Karpas-422 (cell line): Measurements from ENCODE around the gene THOP1. TPM values are rescaled to one million over a fixed set of nuclear protein-coding genes. Genes with fewer than 3 reads are reported as not detected.
"Not testable (repeated sequence)": the region's sequence is repeated elsewhere in the genome, so short reads cannot be mapped to it uniquely, and the experiment has no call there.

Experiments
- DNase-seq: peaks from one replicate; pipeline ENCODE4 v3.0.0-alpha.2; 2015
- H2AFZ ChIP-seq: fragments of 200-600 bp; sonication (generic); 2 replicates; pipeline ENCODE4 v1.6.1; 2014; ENCODE audit warnings: antibody characterized with exemption, low read length, mixed read lengths
- H3K27ac ChIP-seq: fragments of 200-600 bp; sonication (generic); 2 replicates; pipeline ENCODE4 v1.5.1; 2014; ENCODE audit warnings: mild to moderate bottlenecking, low read length, moderate library complexity
- H3K27me3 ChIP-seq: fragments of 200-600 bp; sonication (generic); 2 replicates; pipeline ENCODE4 v1.6.1; 2014; ENCODE audit warnings: low read length, mixed read lengths
- H3K36me3 ChIP-seq: fragments of 200-600 bp; sonication (generic); 2 replicates; pipeline ENCODE4 v1.6.1; 2014; ENCODE audit warnings: low read length, mixed read lengths; ENCODE audit not compliant: insufficient read depth
- H3K4me1 ChIP-seq: fragments of 200-600 bp; sonication (generic); 2 replicates; pipeline ENCODE4 v1.6.1; 2014; ENCODE audit warnings: mild to moderate bottlenecking, low read length, mixed read lengths
- H3K4me2 ChIP-seq: fragments of 200-600 bp; sonication (generic); 2 replicates; pipeline ENCODE4 v1.6.1; 2014; ENCODE audit warnings: low read length, low read depth, mild to moderate bottlenecking; ENCODE audit not compliant: poor library complexity, severe bottlenecking
- H3K4me3 ChIP-seq: fragments of 200-600 bp; sonication (generic); 2 replicates; pipeline ENCODE4 v1.5.1; 2014; ENCODE audit warnings: mild to moderate bottlenecking, antibody characterized with exemption, low read length, mixed read lengths
- H3K79me2 ChIP-seq: fragments of 200-600 bp; sonication (generic); 2 replicates; pipeline ENCODE4 v1.6.1; 2014; ENCODE audit warnings: mild to moderate bottlenecking, low read length, mixed read lengths
- H3K9ac ChIP-seq: fragments of 200-600 bp; sonication (generic); 2 replicates; pipeline ENCODE4 v1.6.0; 2014; ENCODE audit warnings: low read length
- H3K9me2 ChIP-seq: fragments of 200-600 bp; sonication (generic), shearing (Covaris generic); replicated peaks from 2 replicates; pipeline ENCODE4 v1.6.0; 2014; ENCODE audit warnings: mild to moderate bottlenecking, low read length, moderate library complexity; ENCODE audit not compliant: insufficient read depth
- H3K9me3 ChIP-seq: fragments of 300-700, 200-600 bp; sonication (generic); 2 replicates; pipeline ENCODE4 v1.6.1; 2014; ENCODE audit warnings: low read length, mixed read lengths
- H4K20me1 ChIP-seq: fragments of 200-600 bp; sonication (generic); 2 replicates; pipeline ENCODE4 v1.6.1; 2014; ENCODE audit warnings: mild to moderate bottlenecking, antibody characterized with exemption, low read length, low read depth; ENCODE audit not compliant: insufficient read depth
- total RNA-seq: library from RNA; depleted of rRNA; stranded (reverse); fragments of >200 nt; shearing (Covaris generic); gene quantifications from 2 replicates; pipeline ENCODE4 v1.2.3, GENCODE V29; 2014; ENCODE audit warnings: low replicate concordance

THOP1 gene
- total RNA-seq, 1 experiment from 2014 or later: 57.0 TPM

DNA sequence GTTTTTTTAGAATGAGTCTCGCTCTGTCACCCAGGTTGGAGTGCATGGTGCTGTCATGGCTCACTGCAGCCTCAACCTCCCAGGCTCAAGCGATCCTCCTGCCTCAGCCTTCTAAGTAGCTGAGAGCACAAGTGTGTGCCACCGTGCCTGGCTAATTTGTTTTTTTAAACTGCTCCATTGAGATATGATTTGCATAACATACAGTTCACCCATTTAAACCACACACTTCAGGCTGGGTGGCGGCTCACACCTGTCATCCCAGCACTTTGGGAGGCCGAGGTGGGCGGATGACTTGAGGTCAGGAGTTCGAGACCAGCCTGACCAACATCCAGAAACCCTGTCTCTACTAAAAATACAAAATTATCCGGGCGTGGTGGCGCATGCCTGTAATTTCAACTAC lies 7.4 kb downstream of the THOP1 start:
- not testable (repeated sequence) for H3K4me2 ChIP-seq, H3K9me2 ChIP-seq, H2AFZ ChIP-seq, H3K9me3 ChIP-seq, H3K9ac ChIP-seq, H3K27me3 ChIP-seq, H3K4me3 ChIP-seq
- H3K4me1 ChIP-seq: peaks cover 56% of the 10 kb centered on the region
- H3K36me3 ChIP-seq: peaks cover 51% of the 10 kb centered on the region
- H4K20me1 ChIP-seq: peaks cover 17% of the 10 kb centered on the region; the same call in 1 of the 2 replicates
- H3K79me2 ChIP-seq: peaks cover 56% of the 10 kb centered on the region
- peak overlapping the region; percentile 68 for H3K27ac ChIP-seq
- DNase-seq: peak; percentile 72

DNA sequence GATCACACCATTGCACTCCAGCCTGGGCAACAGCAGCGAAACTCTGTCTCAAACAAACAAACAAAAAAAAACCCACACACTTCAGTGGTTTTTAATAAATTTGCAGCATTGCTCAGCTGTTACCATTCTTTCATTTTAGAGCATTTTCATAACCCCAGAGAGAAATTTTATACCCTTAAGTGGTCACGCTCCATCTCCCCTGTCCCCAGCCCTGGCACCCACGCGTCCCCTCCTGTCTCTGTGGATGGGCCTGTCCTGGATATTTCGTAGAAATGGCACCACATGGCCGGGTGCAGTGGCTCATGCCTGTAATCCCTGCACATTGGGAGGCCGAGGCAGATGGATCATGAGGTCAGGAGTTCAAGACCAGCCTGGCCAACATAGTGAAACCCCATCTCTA lies 7.8 kb downstream of the THOP1 start:
- H2AFZ ChIP-seq: no peak overlapping the region
- H3K4me2 ChIP-seq: no peak overlapping the region
- H3K9me3 ChIP-seq: no peaks in the 10 kb centered on the region
- no peaks in the 10 kb centered on the region for H3K9me2 ChIP-seq
- H3K27ac ChIP-seq: peak overlapping the region; percentile 68
- no peak overlapping the region for H3K4me3 ChIP-seq
- H3K27me3 ChIP-seq: no peaks in the 10 kb centered on the region
- peaks cover 51% of the 10 kb centered on the region for H3K79me2 ChIP-seq
- peaks cover 48% of the 10 kb centered on the region for H3K36me3 ChIP-seq
- H4K20me1 ChIP-seq: peaks cover 13% of the 10 kb centered on the region; the same call in 1 of the 2 replicates
- H3K4me1 ChIP-seq: peaks cover 51% of the 10 kb centered on the region
- H3K9ac ChIP-seq: no peak overlapping the region
- DNase-seq: no peak

DNA sequence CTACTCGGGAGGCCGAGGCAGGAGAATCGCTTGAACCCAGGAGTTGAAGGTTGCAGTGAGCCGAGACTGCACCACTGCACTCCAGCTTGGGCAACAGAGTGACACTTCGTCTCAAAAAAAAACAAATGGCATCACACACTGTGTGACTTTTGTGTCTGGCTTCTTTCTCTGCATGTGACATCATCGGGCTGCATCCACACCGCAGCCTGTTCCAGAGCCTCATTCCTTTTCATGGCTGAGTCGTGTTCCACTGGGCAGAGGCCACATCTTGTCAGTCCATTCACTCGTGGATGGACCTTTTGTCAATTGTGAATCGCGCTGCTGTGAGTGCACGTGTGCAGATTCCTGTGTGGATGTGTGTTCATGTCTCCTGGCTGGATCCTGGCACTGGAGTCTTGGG lies 8.3 kb downstream of the THOP1 start:
- Histone ChIP-seq H2AFZ (no peak overlapping the region), H3K27me3 (no peaks in the 10 kb centered on the region), H3K36me3 (peaks cover 48% of the 10 kb centered on the region), H3K4me2 (no peak overlapping the region), H3K4me1 (peaks cover 46% of the 10 kb centered on the region), H4K20me1 (peaks cover 11% of the 10 kb centered on the region; the same call in 1 of the 2 replicates), H3K9me3 (no peaks in the 10 kb centered on the region), H3K27ac (peak overlapping the region; percentile 68), H3K4me3 (no peak overlapping the region), H3K9me2 (no peaks in the 10 kb centered on the region), H3K9ac (no peak overlapping the region), H3K79me2 (peaks cover 47% of the 10 kb centered on the region)
- no peak for DNase-seq

DNA sequence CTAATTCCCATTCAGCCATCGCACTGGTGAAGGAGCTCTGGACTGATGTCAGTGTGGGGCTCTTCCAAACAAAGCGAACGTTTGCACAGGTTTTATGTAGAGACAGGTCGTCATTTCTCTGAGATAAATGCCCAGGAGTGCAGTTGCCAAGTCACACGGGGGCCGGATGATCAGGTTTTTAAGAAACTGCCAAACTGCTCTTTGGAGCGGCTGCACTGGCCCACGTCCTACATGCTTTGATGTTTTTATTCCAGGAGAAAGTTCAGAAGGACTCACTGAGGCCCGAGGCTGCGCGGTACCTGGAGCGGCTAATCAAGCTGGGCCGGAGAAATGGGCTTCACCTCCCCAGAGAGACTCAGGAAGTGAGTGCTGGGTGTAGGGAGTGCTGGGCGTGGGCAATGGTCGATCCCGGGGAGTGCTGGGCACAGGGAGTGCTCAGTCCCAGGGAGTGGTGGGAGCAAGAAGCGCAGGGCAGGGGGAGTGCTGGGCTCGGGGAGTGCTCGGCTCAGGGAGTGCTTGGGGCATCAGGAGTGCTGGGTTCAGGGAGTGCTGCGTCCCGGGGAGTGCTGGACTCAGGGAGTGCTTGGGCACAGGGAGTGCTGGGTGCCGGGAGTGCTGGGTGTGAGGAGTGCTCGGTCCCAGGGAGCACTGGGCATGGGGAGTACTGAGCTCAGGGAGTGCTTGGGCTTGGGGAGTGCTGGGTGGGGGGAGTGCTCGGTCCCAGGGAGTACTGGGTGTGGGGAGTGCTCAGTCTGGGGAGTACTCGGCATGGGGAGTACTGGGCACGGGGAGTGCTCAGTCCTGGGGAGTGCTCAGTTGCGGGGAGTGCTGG lies 10.7 kb downstream of the THOP1 start:
- H3K9me2 ChIP-seq: no peaks in the 10 kb centered on the region
- H3K27me3 ChIP-seq: no peaks in the 10 kb centered on the region
- H3K36me3 ChIP-seq: peaks cover 42% of the 10 kb centered on the region
- DNase-seq: no peak
- no peak overlapping the region for H2AFZ ChIP-seq
- H3K27ac ChIP-seq: no peak overlapping the region
- peaks cover 22% of the 10 kb centered on the region for H3K4me1 ChIP-seq
- H4K20me1 ChIP-seq: peaks cover 5% of the 10 kb centered on the region; the same call in 1 of the 2 replicates
- H3K79me2 ChIP-seq: peaks cover 26% of the 10 kb centered on the region
- no peak overlapping the region for H3K4me3 ChIP-seq
- no peak overlapping the region for H3K9ac ChIP-seq
- H3K4me2 ChIP-seq: no peak overlapping the region
- no peaks in the 10 kb centered on the region for H3K9me3 ChIP-seq

DNA sequence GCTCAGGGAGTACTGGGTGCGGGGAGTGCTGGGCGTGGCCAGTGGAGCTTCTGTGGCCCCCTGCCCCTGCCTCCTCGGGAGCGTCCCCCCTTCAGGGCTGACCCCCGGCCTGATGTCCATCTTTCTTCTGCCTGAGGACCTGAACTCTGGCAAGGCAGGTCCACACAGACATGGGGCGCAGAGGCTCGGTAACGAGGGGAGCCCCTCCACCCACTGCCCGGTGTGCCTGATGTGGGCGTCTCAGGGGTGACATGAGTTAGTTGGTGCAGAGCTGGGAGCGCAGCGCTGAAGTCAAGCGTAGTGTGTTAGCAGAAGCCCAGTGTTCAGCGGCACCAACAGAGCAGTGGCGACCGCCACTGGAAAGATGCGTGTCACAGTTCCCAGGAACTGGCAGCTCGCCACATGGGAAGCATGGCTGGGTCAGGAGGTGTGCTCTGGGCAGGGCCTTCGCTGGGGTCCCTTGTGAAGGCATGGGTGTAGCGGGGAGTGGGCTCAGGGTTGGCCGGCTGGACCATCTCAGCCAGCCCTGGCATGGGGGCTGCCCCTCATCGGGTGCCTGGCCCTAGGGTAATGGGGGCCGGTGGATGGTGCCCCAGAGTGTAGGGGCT lies 11.5 kb downstream of the THOP1 start:
- H3K27me3 ChIP-seq: no peaks in the 10 kb centered on the region
- peaks cover 5% of the 10 kb centered on the region; the same call in 1 of the 2 replicates for H4K20me1 ChIP-seq
- peaks cover 15% of the 10 kb centered on the region for H3K4me1 ChIP-seq
- H3K9me2 ChIP-seq: no peaks in the 10 kb centered on the region
- H2AFZ ChIP-seq: no peak overlapping the region
- H3K79me2 ChIP-seq: peaks cover 21% of the 10 kb centered on the region
- H3K4me3 ChIP-seq: no peak overlapping the region
- H3K4me2 ChIP-seq: no peak overlapping the region
- no peak overlapping the region for H3K9ac ChIP-seq
- no peak overlapping the region for H3K27ac ChIP-seq
- peaks cover 39% of the 10 kb centered on the region for H3K36me3 ChIP-seq
- DNase-seq: no peak
- no peaks in the 10 kb centered on the region for H3K9me3 ChIP-seq

DNA sequence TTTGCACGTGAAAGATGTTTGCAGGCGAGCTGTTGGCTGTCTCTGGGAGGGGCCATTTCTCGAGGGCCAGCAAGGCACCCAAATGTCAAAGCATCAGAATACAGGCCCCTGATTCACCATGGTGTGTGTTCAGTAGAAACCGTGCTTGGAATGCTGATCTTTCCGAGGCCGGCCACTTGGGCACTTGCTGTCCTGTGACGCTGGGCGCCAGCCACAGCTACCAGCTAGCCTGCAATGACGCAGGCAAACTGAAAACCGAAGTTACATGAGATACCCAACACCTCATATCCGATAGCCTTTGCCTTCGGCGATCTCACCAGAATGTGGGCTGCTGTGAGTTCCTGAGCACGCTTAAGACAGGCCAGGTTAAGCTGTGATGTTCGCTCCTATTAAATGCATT lies 12.0 kb downstream of the THOP1 start:
- Histone ChIP-seq H3K27ac (no peak overlapping the region), H3K79me2 (peaks cover 19% of the 10 kb centered on the region), H3K9me2 (no peaks in the 10 kb centered on the region), H3K4me2 (no peak overlapping the region), H3K4me3 (no peak overlapping the region), H3K4me1 (peaks cover 9% of the 10 kb centered on the region), H3K27me3 (no peaks in the 10 kb centered on the region), H2AFZ (no peak overlapping the region), H3K9me3 (no peaks in the 10 kb centered on the region), H4K20me1 (peaks cover 5% of the 10 kb centered on the region; the same call in 1 of the 2 replicates), H3K36me3 (peaks cover 35% of the 10 kb centered on the region), H3K9ac (no peak overlapping the region)
- no peak for DNase-seq

DNA sequence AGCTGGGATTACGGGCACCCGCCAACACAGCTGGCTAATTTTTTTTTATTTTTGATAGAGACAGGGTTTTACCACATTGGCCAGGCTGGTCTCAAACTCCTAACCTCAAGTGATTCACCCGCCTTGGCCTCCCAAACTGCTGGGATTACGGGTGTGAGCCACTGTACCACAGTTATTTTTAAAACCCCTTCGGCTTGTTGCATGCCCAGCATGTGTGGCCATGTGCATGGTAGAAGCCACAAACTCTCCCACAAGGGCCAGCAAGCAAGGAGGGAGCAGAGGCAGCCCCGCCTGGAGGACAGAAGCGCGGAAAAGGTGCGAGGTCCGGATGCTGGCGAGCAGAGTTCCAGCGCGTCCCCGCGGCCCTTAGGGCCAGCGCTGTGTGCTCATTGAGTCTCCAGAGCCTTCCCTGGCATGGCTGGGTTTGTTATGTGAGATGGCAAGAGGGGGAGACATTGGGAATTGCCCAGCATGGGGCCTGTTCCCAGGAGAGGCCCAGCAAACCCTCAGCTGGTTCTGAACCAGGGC lies 12.9 kb downstream of the THOP1 start:
- Histone ChIP-seq H4K20me1 (peaks cover 13% of the 10 kb centered on the region; the same call in 1 of the 2 replicates), H3K9ac (no peak overlapping the region), H3K4me3 (no peak overlapping the region), H3K4me1 (peaks cover under 1% of the 10 kb centered on the region; the same call in 1 of the 2 replicates), H3K36me3 (peaks cover 29% of the 10 kb centered on the region), H2AFZ (no peak overlapping the region), H3K9me3 (no peaks in the 10 kb centered on the region), H3K4me2 (no peak overlapping the region), H3K9me2 (no peaks in the 10 kb centered on the region), H3K27ac (no peak overlapping the region), H3K27me3 (no peaks in the 10 kb centered on the region), H3K79me2 (peaks cover 20% of the 10 kb centered on the region)
- DNase-seq: no peak

DNA sequence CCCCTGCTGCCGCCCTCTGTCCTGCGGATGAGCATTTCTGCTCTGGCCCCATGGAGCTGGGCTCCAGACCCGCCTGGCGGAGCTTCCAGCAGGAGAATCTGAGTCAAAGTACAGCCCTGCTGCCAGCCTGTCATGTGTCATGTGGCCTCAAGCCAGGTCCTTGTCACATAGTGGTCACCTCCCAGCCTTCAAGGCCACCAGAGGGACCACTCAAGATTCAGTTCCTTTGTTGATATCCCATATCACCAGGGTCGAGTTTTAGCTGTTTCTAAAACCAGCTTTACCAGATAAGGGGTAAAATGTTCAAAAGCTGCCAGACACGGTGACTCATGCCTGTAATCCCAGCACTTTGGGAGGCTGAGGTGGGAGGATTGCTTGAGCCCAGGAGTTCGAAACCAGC lies 13.4 kb downstream of the THOP1 start:
- H3K36me3 ChIP-seq: peaks cover 24% of the 10 kb centered on the region
- no peak overlapping the region for H3K9ac ChIP-seq
- H3K9me3 ChIP-seq: no peaks in the 10 kb centered on the region
- H3K4me2 ChIP-seq: no peak overlapping the region
- H3K9me2 ChIP-seq: no peaks in the 10 kb centered on the region
- H3K27me3 ChIP-seq: no peaks in the 10 kb centered on the region
- H3K4me1 ChIP-seq: no peaks in the 10 kb centered on the region
- no peak overlapping the region for H2AFZ ChIP-seq
- no peak for DNase-seq
- no peak overlapping the region for H3K4me3 ChIP-seq
- H4K20me1 ChIP-seq: peaks cover 13% of the 10 kb centered on the region; the same call in 1 of the 2 replicates
- H3K27ac ChIP-seq: no peak overlapping the region
- peaks cover 17% of the 10 kb centered on the region for H3K79me2 ChIP-seq
